Sigmoid colon (tissue), 4 donors: ENCODE measurements around the gene CHD9NB.

Experiments
- POLR2A ChIP-seq, 2 donors: fragments of 450-650 bp; IDR thresholded peaks; one replicate each; pipeline ENCODE4 v1.6.1; 2016; ENCODE audit warnings: antibody characterized with exemption in 2 of 2, mild to moderate bottlenecking in 2 of 2, moderate library complexity in 2 of 2
- POLR2AphosphoS5 ChIP-seq, 4 donors: sonication (generic); formaldehyde crosslinking; IDR thresholded peaks; one replicate each; pipeline ENCODE4 v1.6.1; 2017; ENCODE audit warnings: antibody characterized with exemption in 4 of 4
- TF ChIP-seq, protein P1 (sequence below), 4 experiments: fragments of 450-650 bp in 3 of 4; fragments of 200-600 bp in 1 of 4; IDR thresholded peaks; one replicate each; pipeline ENCODE4 v1.5.1; 2016 to 2019; ENCODE audit warnings: antibody characterized with exemption in 4 of 4, mild to moderate bottlenecking in 3 of 4, moderate library complexity in 2 of 4

DNA sequence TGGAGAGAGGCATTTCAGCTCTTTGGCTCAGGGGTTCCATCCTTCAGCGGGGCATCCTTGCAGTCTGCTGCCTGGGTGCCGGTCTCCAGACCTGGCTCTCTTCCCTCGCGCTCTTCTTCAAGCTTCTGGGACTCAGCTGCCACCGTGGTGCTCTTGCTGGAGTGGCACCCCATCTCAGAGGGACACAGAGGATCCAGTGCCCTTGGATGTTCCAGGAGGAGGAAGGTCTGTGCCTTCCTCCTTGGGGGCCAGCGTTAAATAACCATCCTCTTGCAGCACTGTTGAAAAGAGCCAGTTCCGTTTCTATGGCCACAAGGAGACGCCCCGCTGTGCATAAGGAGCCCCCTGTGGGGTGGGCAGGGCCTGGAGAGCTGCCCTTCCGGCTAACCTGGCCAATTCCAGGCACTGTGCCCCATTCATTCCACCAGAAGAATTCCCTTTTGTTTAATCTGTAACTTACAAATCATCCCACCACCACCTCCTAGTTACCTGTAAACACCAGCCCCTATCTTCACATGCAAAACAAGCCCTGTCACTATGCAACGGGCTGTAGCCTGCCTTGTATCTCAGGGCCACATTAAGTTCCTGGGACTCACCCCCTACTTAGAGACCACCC, 8.6 kb downstream of the CHD9NB start:
- no peak for TF ChIP-seq POLR2A (IDR thresholded peaks at IDR 0.05)
- TF ChIP-seq, protein P1, sequence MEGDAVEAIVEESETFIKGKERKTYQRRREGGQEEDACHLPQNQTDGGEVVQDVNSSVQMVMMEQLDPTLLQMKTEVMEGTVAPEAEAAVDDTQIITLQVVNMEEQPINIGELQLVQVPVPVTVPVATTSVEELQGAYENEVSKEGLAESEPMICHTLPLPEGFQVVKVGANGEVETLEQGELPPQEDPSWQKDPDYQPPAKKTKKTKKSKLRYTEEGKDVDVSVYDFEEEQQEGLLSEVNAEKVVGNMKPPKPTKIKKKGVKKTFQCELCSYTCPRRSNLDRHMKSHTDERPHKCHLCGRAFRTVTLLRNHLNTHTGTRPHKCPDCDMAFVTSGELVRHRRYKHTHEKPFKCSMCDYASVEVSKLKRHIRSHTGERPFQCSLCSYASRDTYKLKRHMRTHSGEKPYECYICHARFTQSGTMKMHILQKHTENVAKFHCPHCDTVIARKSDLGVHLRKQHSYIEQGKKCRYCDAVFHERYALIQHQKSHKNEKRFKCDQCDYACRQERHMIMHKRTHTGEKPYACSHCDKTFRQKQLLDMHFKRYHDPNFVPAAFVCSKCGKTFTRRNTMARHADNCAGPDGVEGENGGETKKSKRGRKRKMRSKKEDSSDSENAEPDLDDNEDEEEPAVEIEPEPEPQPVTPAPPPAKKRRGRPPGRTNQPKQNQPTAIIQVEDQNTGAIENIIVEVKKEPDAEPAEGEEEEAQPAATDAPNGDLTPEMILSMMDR (IDR thresholded peaks at IDR 0.05): no peak
- no peak for TF ChIP-seq POLR2AphosphoS5 (IDR thresholded peaks at IDR 0.05)
